SK-N-SH (cell line): Measurements from ENCODE around the gene CDK4.
A peak's percentile ranks its signal among the peaks of the same experiment; 100 is the strongest.

Source experiments
- EP300 ChIP-seq, 2 experiments: IDR thresholded peaks; 2 replicates each; pipeline versions ENCODE4 v1.4.0 to v1.6.1; 2012; ENCODE audit warnings: borderline replicate concordance in 1 of 2, low read depth in 1 of 2, low read length in 1 of 2
- POLR2AphosphoS5 ChIP-seq: IDR thresholded peaks from 2 replicates; pipeline ENCODE4 v1.6.1; 2012; ENCODE audit warnings: low read depth, low read length
- TF ChIP-seq, protein P1 (sequence below): fragments of 200-600 bp; sonication (generic); IDR thresholded peaks from 2 replicates; pipeline ENCODE4 v1.6.1; 2017; ENCODE audit warnings: antibody characterized with exemption, mild to moderate bottlenecking, moderate library complexity

DNA sequence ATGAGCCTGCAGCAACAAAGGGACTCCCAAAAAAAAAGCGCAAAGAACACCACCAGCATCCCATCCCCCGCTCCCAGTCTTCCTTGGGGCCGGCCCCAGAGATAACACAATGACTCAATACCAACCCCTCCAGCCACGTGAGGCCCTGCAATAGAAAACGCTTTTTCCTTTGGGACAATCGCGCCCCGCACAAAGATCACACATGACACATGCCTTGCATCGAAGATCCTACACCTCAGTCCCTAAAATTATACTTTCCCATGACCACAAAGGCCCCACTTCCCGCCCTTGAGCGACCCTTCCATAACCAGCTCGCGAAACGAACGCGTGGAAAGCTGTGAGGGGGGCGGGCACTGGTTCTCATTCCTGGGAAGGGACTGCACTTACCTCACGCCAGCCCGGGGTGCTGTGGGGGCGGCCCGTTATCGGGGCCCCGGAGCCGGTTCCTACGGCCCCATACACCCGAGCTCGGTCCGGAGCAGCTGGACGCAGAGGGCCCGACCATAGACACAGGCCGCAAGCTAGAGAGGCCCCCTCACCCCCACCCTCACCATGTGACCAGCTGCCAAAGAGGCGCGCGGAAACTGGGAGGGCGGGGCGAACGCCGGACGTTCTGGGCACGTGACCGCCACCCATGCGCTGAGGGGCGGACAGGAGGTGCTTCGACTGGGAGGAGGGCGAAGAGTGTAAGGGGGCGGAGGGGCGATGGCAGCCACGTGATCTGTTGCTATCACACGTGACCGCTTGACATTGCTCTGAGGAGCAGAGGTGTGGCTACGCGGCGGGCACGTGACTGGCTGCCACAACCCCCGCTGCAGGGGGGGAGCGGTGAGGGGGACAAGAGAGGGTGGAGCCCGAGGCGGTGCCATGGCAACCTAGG lies at the start of gene CDK4:
- TF ChIP-seq, protein P1, sequence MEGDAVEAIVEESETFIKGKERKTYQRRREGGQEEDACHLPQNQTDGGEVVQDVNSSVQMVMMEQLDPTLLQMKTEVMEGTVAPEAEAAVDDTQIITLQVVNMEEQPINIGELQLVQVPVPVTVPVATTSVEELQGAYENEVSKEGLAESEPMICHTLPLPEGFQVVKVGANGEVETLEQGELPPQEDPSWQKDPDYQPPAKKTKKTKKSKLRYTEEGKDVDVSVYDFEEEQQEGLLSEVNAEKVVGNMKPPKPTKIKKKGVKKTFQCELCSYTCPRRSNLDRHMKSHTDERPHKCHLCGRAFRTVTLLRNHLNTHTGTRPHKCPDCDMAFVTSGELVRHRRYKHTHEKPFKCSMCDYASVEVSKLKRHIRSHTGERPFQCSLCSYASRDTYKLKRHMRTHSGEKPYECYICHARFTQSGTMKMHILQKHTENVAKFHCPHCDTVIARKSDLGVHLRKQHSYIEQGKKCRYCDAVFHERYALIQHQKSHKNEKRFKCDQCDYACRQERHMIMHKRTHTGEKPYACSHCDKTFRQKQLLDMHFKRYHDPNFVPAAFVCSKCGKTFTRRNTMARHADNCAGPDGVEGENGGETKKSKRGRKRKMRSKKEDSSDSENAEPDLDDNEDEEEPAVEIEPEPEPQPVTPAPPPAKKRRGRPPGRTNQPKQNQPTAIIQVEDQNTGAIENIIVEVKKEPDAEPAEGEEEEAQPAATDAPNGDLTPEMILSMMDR: no peak
- peak; percentile 70 to 89; a peak in 3 of 4 replicates for TF ChIP-seq EP300 (IDR thresholded peaks at IDR 0.05; ENCODE audit: borderline replicate concordance in 1 of 2, low read depth in 1 of 2, low read length in 1 of 2)
- 0 out of 2 replicates have a peak, but pooled peaks have one; percentile 32 for TF ChIP-seq POLR2AphosphoS5
